Inflammatory macrophage (primary cell): ENCODE data around the gene LRP8.

ENCODE experiments used
- DNase-seq, 2 donors: peaks; one replicate each; pipeline ENCODE4 v3.0.0-alpha.2; 2020 to 2022

The LRP8 gene

DNA sequence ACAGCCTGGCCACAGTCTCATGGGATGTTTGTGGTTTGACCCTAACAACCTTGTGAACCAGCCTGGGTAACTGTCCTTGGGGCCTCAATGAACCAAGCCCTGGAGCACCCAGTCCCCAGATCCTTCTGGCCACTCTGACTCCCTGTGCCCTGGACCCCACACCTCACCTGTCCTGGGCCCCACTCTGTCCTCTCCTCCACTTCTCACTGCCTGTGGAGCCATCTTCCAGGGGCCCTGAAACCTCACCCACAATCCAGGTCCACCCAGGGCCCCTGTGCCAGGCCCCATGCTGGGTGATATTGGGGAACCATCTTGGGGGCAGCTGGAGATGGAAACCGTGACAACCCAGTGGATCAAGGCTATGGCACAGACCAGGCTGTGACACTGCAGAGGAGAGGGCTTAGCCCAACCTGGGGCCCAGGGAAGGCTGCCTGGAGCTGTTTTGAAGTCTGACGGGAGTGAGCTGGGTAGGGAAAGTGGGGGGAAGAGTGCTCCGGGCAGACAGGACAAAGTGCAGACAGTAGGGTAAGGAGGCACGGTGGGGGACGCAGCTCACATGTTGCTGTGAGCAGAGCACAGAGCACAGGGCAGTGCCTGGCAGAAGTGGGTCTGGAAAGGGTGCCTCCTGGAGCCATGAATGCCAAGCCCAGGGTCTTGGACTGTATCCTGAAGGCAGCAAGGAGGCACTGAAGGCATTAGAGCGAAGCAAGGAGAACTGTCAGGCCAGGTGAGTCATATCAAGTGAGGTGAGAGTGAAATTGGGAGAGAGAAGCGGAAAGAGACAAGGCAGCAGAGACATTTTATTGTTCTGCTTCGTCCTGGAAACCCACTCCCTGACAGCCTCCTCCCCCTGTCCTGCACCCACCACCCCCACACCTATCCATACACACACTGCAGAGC is 12.1 kb upstream of the LRP8 start:
- no peak for DNase-seq

DNA sequence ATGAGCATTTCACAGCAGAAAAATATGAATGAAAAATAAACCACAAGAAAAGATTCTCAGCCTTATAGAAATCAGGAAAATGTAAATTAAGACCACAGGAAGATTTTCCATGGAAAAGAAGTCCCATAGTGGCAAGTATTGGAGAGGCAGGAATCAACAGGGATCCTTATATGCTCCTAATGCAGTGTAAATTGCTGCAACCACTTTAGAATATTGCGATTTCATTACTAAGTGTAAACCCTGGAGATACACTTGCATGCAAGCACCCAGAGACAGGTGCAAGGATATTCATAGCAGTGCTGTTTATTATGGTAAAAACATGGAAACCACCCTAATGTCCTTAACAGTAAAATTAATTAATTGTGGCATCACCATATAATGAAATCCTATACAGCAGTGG is 10.6 kb upstream of the LRP8 start:
- no peak for DNase-seq

DNA sequence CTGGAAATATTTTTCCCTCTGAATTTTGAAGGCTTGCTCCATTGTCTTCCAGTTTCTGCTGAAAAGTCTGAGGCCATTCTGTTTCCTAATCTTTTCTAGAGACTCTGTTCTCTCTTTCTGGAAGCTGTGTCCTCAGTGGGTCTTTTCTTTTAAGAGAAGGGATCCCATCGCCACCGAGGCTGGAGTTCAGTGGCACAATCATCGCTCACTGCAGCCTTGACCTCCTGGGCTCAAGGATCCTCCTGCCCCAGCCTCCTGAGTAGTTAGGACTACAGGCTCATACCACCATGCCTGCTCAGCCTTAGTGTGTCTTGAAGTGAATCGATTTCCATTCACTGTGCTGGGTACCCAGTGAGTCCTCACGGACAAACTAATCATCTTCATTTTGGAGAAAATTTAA is 9.6 kb upstream of the LRP8 start:
- no peak for DNase-seq

DNA sequence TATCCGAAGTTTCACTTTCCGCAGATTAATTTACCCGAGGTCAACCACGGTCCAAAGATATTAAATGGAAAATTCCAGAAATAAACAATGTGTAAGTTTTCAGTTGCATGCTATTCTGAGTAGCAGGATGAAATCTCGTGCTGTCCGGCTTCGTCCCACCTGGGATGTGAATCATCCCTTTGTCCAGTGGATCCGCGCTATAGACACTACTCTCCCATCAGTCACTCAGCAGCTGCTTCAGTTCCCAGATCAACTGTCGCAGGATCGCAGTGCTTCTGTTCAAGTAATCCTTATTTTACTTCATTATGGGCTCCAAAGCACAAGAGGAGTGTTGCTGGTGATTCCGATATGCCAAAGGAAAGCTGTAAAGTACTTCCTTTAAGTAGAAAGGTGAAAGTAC is 8.3 kb upstream of the LRP8 start:
- DNase-seq = no peak

DNA sequence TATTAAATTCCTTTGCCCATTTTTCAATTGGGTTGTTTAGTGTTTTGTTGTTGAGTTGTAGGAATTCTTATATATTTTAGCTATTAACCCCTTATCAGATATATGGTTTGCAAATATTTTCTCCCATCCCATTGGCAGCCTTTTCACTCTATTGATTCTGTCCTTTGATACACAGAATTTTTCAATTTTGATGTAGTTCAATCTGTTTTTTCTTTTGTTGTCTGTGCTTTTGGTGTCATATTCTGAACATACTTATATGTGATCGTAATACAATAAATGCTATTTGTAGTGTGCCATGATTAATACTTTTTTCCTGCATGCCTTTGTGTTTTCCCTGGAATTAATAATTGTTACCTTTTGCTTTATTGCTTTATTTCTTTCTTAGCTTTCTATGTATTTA is 7.8 kb upstream of the LRP8 start:
- no peak for DNase-seq

DNA sequence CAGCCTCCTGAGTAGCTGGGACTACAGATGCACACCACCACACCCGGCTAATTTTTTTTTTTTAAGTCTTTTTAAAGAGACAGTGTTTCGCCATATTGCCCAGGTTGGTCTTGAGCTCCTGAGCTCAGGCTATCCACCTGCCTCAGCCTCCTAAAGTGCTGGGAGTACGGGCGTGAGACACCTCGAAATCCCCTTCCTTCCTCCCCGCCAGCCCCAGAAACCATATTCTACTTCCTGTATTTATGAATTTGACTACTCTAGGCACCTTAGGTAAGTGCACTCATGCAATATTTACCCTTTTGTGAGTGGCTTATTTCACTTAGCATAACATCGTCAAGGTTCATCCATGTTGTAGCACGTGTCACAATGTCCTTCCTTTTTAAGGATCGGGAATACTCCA is 6.9 kb upstream of the LRP8 start:
- no peak for DNase-seq

DNA sequence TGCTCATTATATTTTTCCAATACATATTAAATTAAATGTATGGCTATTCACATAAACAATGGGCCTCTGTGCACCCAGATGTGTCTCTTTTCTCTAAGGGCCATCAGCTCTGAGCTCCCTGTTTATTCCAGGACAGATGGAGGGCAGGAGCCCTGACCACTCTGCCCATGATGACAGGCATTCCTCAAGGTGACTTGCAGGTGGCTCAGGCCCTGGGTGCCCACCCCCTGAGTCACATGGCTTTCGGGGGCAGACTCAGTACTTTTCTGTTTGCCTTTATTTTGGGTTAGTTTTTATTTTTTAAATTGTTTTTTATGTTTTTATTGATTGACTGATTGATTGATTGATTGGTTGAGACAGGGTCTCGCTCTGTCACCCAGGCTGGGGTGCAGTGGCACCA is 6.4 kb upstream of the LRP8 start:
- DNase-seq = no peak

DNA sequence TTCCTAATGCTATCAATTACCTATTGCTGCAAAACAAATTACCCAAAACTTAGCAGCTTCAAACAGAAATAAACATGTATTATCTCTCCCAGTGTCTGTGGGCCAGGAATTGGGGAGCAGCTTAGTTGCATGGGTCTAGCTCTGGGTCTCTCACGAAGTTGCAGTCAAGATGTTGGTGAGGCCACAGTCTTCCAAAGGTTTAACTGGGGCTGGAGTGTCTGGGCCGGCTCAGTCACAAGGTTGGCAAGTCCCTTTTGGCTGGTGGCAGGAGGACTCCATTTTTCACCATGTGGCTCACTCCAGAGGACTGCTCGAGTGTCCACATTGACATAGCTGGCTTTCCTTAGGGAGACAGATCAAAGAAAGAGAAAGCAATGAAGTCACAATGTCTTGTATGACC is 5.0 kb upstream of the LRP8 start:
- no peak for DNase-seq

DNA sequence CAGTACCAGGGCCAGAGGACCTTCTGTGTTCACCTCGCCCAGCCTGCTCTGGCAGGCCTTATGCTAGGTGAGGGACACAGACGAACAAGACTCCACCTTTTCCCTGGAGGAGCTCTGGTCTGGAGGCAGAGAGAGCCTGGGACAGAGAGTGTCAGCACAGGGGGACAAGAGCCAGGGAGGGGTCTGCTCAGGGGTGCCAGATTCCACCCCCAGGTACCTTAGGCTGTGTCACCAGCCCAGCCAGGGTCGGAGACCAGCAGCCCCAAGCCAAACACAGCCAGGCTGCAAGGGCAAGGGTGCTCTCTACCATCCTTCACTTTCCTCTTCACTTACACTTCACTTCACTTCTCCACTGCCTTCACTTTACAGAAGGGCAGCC is 4.3 kb upstream of the LRP8 start:
- no peak for DNase-seq

DNA sequence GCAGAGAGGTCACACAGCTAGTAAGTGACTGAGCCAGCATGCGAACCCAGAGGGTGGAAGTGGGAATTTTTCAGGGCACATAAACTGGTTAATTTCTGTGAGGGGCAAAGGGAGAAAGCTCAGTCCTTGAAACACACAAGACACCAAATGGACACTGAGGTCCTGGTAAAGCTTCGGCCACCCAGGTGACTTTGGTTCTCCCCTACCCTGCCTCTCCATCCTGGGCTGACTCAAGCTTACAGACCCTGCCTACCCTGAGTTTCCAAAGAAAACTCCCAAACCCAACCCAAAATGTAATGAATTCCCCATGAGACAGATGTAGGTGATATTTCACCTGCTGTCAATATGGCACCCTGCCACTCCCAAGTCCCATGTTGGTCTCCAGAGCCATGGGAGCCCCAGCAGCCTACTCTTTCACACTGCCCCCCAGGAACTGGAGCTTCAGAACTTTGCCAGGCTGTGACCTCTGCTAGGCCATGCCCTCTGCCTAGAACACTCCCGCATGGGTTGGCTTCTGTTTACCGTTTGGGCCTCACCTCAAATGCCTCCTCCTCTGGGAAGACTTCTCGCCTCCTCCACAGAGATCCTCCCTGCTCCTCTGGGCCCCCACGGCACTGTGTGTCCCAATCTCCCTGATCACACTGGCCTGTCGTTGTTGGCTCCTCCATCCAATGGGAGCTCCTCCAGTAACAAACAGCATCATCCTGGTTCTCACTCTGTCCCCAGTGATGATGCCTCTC is 3.7 kb upstream of the LRP8 start:
- no peak for DNase-seq

DNA sequence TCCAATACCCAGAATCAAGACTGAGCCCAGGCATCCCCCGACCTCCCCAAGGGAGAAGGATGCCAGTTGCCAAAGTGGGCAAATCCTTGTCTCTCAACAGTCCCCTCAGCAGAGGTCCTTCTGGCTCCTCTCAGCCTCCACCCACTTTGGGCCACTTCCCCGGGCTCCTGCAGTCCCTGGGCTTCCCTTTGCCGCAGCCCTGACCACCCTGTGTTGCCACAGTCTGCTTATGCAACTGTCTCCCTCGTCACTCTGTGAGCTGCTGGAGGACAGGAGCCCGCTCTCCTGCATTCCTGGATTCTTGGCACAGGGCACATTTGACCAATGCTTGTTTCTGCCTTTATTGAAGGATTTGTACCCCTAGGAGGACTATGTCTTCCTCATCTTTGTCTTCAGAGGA is 2.9 kb upstream of the LRP8 start:
- DNase-seq = peak; percentile 82 to 86

DNA sequence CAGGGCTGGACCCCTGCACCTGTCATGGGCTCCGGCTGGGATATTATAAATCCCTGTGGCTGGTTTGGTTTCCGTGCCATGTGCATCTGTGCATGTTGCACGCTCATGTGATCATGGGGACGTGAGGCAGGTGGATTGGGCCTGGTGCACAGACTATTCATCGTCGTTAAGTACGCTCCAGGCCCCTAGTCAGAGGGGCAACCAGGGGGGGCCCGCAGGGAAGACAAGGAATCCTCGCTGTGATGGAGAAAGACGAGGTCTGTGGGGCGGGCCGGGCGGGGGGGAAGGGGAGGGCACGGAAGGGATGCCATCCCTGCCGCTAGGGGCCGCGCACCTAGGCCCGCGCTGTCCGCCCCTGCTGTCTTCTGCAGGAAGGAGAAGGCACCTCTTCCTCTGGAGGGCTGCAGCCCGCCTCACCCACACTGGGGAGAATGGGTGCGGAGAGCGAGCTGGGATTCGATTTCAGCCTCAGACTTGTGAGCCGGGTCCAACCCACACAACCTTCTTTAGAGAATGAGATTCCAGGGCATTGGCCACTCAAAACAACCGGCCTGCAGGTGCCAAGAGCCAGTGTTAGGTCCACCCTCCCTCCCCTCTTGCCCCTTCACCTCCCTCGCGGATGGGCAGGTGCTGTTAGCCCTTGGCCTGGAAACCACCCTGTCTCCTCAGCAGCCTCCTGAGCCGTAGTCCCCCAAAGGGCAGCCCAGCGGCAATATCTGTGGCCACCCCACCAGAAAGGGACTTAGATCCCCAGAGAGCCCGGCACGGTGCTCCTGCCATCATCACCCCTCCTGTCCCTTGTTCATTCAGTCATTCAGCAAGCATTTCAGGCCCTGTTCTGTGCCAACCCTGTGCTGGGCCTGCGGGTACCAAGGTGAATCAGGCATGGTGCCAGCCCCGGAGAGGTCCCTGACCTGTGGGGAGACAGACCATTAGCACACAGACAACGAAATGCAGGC is 950 bp upstream of the LRP8 start:
- no peak for DNase-seq

DNA sequence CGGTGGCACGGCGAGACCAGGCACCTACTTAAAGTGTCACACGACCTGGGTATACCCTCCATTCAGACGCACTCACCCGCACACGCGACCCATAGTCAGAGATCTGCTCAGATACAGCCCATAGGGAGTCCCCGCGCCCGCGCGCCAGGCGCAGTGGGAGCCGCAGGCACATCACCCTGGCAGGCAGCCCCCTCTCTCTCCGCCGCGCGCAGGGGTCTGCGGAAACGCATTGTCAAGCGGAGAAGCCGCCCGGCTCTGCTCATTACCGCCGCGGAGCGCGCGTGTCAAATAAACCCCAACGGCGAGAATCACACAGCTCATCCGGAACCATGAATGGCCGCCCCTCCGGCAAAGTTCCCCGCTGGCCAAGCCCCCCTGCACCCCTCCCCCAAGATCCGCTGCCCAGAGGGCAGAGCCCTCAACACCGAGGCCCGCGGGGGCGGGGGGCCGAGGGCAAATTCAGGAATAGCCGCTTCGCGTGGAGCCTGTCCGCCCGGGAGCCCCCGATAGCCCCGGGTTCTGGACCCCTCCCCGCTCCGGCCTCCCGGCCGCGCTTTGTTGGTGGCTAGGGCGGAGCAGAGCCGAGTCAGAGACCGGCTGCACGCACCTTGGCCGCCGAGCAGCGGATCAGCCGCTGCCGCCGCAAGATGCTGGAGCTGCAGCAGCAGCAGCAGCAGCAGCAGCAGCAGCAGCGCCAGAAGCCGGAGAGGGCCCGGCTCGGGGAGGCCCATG is 522 bp downstream of the LRP8 start:
- peak in 1 of 2 donors; percentile 29 for DNase-seq

DNA sequence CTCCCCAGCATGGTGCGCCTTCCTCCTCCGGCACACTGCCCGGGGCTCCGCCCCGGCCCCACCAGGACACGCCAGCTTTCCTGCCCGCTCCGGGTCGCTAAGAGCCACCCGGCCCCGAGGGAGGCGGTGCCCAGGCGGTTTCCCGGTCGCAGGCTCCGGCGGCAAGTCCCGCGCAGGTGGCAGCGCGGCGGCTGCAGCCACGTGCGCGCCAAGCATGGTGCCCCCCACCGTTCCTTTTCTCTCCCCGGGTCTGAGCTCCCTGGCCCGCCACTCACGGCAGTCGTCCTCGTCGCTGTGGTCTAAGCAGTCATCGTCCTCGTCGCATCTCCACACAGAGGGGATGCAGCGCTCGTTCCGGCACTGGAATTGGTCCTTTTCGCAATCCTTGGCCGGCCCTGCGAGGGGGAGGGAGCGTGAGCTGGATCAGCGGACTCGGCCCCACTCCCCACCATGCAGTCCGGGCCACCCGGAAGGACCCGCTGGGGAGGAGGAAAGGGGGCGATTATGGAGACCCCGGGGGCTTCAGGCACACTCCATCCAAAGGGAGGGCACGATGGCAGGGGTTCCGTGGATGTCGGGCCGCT is 1.2 kb downstream of the LRP8 start:
- DNase-seq = peak in 1 of 2 donors; percentile 16

DNA sequence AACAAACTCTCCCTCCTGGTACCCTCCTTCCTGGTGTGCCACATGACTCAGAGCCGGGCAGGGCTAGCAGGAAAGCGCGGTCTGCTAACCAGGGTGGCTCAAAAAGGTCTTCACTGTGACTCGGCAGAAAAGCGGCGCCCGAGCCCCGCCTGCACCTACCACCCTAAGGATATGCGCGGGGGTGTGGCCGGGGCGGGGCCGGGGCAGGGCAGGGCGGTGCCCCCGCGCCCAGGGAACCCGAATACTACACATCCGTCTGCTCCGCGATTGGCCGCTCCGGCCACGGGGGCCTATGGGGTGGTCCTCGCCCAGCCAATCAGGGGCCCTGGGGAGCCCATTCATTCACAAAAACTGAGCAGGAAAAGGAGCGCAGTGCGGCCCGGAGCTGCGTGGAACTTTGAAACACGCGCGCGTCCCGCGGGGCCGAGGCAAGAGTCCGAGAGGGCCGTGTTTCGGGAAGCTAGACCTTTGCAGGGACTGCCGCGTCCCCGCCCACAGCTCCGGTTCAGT is 1.7 kb downstream of the LRP8 start:
- DNase-seq = peak; percentile 96 to 97

DNA sequence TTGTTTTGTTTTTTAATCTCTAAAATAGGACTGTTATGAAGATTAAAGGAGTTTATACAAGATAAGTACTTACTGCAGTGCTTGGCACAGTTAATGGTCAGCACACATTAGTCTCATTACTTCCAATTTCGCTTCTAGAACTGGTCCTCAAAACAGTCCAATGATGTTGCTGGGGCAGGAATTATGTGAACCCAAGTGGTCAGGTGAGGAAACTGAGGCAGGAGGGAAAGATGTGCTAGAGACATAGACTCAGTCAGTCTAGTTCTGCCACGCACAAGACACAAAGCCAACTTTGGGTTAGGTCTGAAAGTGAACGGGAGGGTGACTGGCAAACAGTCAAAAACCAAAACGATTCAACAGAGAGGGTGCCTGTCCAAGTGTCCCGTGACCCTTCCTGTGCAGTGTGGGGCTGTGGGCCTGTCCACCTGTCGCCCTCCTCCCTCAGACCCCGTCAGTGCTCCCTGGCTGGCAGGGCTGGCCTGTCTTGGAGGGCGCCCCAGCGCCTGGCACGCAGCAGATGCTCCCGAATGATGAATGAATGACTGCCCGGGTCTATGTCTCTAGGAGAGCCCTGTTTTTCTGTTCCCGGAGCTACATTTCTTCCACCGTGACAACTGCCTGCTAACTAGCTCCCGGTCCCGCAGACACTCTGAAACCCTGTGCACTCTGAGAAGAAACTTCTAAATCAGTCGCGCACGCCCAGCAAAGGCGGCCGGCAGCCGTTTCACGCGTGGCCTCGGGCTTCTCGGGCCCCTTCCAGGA is 2.4 kb downstream of the LRP8 start:
- DNase-seq = no peak

DNA sequence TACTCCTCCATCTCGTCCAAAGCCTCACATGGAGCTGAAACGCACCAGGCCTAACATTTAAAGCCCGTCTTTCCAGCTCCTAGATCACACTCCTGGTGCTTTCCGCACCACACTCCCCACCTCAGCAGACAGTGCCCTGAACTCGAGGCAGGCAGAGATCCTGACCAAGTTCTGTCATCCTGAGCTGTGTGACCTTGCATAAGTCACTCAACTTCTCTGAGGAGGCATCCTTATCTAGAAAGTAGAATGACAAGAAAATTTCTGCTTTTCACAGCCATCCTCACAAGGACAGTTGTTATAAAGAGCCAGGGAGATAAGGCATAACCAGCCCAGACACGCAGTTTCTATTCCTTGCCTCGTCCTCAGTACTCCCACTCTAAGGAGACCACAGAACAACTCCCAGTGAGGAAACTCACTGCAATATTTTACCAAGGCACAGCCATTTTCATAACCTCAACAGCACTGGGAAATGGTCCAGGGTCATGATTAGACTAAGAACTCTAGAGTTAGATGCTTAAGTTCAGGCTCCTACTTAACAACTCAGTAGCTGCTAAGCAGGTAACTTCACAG is 3.1 kb downstream of the LRP8 start:
- peak; percentile 28 to 45 for DNase-seq

DNA sequence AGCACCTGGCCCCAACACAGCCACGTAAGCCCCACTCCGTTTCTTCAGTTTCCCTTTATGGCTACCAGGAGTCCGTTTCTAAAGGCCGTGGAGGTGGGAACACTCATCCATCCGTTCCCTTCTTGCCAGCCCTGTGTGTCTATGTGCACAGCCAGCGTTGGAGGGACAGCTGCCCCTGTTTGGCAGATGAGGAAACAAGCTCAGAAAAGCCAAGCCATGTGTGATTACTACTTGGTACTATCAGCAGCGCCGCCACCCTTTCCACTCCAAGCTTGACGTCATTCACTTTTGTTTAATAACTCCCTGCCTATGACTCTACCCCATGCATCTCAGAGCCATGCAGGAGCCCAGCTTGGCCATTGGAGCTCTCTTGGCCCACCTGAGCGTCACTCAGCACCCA is 3.5 kb downstream of the LRP8 start:
- no peak for DNase-seq

DNA sequence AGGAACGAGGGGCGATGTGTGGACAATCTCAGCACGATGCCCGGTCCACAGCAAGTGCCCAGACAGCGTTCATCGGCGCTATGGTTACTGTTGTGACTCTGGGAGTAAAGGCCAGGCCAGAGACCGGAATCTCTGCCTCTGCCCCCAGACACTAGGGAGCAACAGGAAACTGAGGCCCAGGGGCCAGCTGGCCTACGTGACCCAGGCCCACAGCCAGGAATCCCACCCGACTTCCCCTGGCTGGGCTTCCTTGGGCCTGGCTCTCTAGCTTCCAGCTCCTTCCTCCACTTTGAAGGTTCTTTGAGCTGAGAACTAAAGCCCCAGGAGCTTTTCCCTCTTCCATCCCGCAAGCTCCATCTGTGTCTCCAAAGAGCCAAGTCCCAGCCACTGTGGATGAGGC is 4.6 kb downstream of the LRP8 start:
- no peak for DNase-seq

DNA sequence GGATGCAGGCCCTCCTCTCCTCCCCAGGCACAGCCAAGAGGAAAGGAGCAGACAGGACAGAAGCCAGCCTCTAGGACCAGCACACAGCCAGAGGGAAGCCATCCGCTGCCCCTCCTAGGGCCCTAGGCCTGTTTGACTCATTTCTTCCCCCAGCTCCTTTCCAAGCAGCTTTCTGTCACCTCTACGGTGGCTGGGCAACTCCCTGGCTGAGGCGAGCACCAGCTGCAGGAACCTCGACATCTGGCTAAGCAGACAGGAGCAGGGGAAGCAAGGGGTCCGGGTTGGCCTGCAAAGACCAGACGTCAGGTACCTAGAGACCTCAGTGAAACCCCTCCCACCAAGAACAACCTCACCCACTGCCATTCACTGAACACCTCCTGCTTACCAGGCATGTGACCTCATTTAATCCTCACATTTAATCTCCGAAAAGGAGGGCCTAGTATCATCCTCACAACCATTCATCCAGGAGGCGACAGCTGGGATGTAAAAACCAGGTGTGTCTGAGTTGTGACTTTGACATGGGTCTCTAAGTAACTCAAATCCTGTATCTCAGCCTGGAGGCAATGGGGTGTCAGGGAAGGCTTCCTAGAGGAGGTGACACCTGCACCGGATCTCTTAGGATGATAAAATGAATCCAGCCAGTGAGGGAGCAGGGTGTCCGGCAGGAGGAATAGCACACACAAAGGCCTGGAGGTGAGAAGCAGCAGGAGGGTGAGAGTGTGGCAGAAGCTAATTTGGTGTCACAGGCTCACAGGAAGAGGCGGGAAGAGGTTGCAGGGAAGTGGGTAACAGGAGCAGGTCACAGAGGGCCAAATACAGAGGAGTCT is 5.9 kb downstream of the LRP8 start:
- DNase-seq = no peak
